Choroid plexus epithelial cell (primary cell): Measurements from ENCODE around the gene MRFAP1L1.

ENCODE experiments used
- DNase-seq: peaks from one replicate; pipeline ENCODE4 v3.0.0-alpha.2; 2010; ENCODE audit warnings: low read depth
- H3K4me3 ChIP-seq: 2 replicates; pipeline ENCODE4 v1.5.1; 2011; ENCODE audit warnings: low read depth, mild to moderate bottlenecking, control low read depth, low read length, moderate library complexity
- CTCF ChIP-seq: conservative IDR thresholded peaks from 2 replicates; pipeline ENCODE4 v1.5.1; 2011; ENCODE audit warnings: low read depth, mild to moderate bottlenecking, control low read depth, inconsistent platforms, low read length, moderate library complexity

The MRFAP1L1 gene

GRCh38 chr4:6694177-6694901 lies 15.3 kb downstream of the MRFAP1L1 start:
- no peak overlapping the region for H3K4me3 ChIP-seq
- no peak for TF ChIP-seq CTCF
- DNase-seq, result no peak

DNA sequence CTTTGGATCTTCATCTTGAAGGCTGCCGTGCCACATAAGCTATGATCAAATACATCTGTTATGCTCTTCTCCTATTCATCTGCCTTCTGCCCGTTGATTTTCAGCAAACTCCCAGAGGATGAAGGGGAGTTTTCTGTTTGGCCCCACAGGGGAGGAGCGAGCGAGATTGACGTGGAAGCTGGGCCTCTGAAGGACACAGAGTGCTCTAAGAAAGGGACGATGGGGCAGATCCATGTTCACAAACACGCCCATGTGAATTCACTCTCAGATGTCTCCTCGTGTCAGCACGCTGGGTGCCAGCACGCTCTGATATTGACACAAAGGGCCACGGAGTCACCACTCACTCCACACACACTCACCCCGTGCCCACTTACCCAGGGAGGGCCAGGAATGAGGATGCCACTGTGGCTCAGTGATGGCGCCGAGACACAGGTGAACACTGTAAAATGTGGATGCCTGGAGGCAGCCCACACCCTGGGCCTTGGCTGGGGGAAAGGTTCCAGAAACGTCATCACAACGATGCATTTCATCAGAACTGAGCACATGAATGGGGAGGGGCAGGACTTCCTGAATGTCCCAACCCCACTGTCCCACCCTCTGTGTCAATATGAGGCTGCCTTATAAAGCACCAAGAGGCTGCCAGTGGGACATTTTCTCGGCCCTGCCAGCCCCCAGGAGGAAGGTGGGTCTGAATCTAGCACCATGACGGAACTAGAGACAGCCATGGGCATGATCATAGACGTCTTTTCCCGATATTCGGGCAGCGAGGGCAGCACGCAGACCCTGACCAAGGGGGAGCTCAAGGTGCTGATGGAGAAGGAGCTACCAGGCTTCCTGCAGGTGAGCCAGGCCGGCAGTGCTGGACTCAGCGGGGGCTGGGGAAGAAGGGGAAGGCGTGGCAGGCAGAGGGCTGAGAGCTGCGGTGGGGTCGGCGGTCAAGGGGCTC lies 16.2 kb downstream of the MRFAP1L1 start, which contains the start of gene S100P:
S100P (plus strand) TSS at position 648 of the 946 bp plus-strand sequence; CDS start at position 703, 55 bp downstream.
- TF ChIP-seq CTCF, result no peak
- no peak within 1 kb of the TSS for H3K4me3 ChIP-seq
- no peak for DNase-seq

GRCh38 chr4:6692806-6693205 lies 16.9 kb downstream of the MRFAP1L1 start:
- peak; percentile 34 for DNase-seq
- no peak for TF ChIP-seq CTCF
- H3K4me3 ChIP-seq, result no peak overlapping the region

DNA sequence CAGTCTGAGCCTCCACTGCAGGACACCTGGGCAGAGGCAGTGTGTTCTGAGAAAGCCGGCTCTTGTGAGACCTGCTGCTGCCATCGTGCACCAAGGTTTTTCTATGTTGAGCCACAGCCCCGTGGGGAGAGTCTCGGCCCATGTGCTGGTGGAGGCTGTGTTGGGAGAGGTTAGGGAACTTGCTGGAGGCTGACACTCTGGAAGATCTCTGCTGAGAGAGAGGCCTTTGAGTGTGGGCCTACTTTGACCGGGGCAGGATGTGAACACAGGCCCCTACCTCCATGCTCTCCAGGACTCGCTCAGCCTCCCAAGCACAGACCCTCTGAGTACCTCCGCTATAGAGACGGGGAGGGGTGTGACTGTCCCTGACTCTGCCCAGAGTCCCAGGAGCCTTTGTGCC lies 17.3 kb downstream of the MRFAP1L1 start:
- no peak for TF ChIP-seq CTCF
- H3K4me3 ChIP-seq, result no peak overlapping the region
- no peak for DNase-seq

GRCh38 chr4:6689506-6689960 lies 20.1 kb downstream of the MRFAP1L1 start:
- no peak overlapping the region for H3K4me3 ChIP-seq
- DNase-seq, result no peak
- TF ChIP-seq CTCF, result no peak

- peak; percentile 97 for DNase-seq
- TF ChIP-seq CTCF, result peak; percentile 36
- H3K4me3 ChIP-seq, result peak overlapping the region; percentile 28
Observed at GRCh38 chr4:6688879-6689505, 20.7 kb downstream of the MRFAP1L1 start.
